T follicular helper cell (primary cell): ENCODE data around the gene CDH10.

ENCODE experiments used
- DNase-seq: peaks from one replicate; pipeline ENCODE4 v3.0.0-alpha.2; 2020; ENCODE audit warnings: low read depth
- total RNA-seq, 2 experiments: gene quantifications; one replicate each; lab custom pipeline; 2026; lab: John Stamatoyannopoulos, UW

CDH10 gene
- 0 reads per million in 2 experiments for total RNA-seq

DNA sequence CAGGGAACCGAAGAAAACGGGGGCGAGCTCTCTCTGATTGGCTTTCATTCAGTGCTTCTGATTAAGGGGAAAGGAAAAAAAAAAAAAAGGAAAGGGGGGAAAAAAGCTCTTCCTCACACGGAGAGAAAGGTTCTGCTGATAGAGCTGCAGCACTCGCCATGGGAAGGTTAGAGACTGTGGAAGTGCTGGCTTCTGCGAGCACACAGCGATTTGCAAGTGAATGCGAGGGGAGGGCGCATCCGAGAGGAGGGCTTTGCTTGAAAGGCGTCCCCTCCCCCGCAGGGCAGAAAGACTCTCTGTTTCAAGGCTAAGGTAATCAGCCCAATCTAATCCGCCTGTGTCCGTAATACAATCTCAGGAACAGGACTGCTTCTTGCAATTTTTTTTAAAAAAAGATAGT is at the start of gene CDH10:
Gene CDH10, minus strand, starts transcription at position 218 of the 400 bp plus-strand sequence. CDS start 51,488 bp downstream, outside the sequence.
- no peak for DNase-seq

DNA sequence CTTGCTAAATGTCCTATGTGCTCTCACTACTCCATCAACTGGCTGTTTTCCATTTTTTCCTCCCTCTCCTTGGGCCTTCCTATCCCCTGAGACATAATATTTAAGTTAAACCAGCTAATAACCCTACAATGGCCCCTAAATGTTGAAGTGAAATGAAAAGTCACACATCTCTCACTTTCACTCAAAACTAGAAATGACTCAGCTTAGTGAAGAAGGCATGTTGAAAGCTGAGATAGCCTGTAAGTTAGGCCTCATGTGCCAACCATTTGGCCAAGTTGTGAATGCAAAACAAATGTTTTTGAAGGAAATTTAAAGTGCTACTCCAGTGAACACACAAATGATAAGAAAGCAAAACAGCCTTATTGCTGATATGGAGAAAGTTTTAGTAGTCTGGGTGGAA is 48.8 kb upstream of the CDH10 start:
- no peak for DNase-seq

DNA sequence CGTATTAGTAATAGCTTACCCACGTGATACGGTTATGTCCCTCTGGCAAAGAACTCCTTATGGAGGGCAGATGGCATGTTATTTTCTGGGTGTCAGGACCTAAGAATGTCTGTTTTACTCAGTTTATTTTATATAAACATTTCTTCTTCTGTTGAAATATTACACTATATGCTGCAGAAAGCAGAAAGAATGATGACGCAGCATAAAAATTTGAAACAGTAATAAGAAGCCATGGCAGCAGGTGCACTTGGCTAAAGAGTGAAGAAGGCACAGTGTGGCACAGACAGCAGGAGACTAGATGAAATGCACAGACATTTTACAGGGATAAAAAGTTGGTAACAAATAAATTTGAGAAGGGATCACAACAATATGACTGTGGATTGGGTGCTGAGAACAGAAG is 46.3 kb upstream of the CDH10 start:
- no peak for DNase-seq

DNA sequence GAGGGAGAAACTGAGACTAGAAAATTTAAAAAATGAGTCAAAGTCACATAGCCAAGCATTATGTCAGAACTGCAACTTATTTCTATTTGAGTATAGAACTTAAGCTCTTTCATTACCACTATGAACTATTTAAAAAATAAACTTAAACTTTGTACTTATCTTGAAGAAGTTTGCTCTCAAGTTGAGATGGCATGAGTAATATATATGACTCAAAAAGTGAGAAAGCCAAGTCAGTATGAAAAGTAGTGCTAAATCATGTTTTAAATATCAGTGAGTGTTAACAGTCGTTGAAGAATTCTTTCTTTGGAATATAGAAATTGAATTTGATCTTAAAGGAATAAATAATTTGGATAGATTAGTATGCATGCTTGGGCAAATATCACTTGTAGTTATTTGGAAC is 36.3 kb upstream of the CDH10 start:
- DNase-seq, result no peak

DNA sequence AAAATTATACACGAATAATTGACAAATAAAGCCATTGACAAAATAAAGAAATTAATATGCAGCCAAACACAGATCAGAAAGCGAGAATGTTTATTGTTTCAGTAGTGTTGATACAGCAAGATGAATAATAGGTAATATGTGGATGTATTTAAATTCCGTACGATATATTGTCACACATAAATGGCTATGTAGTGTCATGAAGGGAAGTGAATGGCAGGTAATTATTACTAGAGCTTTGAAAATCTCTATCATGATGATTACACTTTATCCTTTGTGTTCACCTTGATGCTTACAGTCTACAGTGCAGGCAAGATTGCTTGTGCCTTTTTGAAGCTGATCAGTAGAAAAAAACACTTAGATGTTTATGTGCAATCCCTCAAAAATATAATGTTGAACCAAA is 23.3 kb upstream of the CDH10 start:
- no peak for DNase-seq

DNA sequence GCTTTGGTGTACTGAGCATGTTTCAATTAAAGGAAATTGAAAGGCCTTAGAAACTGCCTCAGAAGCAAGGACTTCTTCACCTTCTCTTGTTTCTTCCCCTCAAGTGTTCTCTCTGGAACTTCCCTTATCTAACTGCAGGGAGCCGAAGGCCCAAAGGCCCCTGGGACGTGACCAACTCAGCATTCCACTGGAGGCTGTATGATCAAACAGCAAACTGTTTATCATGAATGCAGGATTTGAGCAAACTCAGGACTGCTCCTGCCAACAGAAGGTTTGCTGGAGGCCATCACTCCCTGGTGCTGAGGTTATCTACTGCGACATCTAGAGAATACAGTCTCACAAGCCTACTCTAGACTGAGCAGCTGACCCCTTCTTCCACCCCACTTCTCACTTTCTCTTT is 4.8 kb upstream of the CDH10 start:
- DNase-seq, result no peak

DNA sequence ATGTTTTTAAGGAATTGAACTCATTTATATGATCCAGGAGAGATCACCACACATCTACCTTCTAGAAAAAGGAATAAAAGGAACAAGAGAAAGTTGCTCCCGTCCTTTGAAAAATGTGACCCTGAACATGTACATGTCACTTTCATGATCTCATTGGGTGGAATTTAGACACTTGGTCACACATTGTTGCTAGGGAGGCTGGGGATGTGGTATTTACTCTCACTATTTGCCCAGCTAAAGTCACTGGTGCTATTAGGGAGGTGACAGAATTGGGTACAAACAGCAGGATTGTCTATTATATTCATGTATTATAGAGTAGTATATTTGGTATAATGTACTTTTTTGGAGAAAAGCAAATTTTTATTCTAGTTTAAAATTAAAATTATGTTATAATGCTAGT is 2.1 kb upstream of the CDH10 start:
- DNase-seq, result no peak

DNA sequence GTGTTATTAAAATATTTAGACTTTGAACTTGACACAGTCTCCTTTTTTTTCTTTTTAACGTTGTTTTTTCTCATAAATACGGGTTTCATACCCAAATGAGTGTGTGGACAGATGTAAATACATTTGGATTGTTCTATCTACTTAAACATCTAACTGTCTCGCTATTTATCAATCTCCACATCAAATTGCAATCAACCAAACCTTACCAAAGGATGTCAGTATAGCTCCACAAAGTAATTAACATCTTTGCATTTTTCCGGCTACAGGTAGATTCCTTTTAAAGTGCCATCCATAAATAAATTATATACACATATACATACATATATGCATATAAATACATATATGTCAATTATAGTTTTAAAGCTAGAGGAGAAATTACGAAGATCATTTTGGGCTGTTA is 705 bp upstream of the CDH10 start:
- DNase-seq, result no peak

DNA sequence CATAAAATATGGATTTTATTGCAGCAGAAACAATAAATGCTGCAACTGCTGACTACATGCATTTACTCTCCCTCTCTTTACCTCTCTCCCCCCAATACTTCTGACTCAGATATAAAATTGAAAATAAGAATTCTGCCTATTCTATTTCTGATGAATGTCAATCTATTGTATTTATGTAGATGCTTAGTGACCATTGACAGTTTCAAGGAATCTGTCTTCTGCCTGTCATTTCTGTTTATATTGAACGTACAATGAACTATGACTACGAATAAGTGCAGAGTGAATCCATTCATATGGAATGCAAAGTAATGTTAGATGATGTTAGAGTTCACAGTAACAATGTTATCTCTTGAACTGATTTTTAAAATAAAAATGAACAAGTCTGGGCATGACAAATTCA is 898 bp downstream of the CDH10 start:
- DNase-seq, result no peak

DNA sequence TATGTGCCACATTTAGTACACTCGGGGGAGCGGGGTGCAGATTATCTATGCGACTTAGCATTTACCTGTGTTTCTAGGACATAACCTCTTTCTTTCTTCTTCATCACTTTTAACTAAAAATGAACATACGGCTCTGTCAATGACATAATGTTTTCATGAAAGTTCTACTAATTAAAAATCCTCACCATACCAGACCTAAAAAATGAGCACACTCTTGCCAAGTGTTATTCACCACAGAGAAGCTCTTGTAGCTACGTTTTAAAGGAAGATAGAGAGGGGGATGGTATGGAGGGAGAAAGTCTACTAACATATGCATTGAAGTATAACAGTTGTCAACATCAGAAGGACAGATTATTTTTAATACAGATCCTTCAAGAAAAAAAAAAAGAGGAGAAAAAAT is 1.6 kb downstream of the CDH10 start:
- no peak for DNase-seq

DNA sequence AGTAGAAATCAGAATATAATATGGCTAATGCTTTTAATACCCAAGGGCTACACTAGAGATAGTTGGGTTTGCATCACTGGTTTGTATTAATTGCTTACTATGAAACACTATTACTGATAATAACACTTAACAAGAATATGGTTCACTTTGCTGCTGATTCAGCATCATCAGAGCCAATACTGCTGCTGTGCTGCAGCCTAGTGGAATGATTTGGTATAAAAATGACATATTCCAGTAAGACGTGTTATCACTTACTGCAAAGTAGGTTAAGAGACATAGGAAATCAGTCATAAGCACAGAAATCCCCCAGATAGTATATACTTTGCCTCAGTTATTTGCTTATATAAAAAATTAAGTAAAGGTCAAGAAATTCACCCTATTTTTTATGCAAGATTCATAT is 2.8 kb downstream of the CDH10 start:
- DNase-seq, result no peak

DNA sequence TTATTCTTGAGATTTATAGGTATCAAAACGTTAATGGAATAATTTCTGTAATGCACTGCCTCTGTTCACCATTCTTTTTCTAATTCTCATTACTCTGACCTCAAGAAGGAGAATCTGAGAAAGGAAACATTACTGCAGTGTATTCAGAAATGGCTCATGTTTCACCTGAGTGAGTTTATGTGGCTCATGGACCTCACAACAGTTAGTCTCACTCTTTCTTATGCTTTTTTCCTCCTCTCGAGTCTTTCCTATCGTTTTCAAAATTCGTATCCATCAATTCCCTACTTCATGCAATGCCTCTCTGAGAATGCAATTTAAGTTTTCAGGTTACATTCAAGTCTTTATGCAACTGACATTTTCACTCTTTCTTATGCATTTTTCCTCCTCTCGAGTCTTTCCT is 9.6 kb downstream of the CDH10 start:
- DNase-seq, result no peak

DNA sequence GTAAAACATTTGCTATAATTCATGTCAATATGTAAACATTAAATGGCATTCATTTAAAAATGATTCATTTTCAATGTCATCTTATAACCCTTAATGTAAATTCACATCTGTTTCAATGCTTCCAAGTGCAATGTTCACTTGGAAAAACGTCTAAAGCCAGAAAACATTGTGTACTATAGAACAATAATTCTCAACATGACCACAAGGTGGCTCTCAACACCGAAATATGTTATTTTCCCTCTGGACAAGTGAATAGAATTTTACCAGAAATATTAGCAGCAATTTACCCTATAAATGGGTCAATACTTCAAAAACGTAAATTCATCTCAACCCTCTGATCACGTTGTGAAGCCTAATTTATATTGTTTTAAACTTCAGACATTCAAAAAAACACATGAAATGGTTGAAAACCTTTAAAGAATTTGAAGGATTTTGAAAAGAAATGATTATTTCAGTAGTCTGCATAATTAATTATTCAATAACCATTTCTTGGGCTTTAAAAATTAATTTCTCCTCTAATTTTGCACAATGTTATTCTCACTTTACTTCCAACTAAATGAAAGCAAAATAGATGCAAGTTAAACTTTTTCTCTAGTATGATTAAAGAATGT is 11.0 kb downstream of the CDH10 start:
- no peak for DNase-seq

DNA sequence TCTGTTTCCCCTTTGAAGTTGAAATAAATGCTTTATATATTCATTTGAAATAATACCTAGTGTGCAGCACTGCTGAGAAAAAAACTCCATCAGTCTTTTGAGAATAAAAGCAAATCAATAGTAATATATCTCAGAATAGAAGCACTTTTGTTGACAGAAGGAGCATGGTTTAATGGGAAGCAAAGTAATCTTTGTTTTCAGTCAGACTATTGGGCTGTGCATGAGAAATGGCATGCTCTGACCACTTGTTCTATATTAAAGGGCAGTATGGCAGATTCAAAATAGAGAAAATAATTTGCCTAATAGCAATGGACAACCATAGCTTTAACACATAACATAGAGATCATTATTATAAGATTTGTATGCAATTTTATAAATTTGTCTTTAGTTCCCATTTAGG is 12.4 kb downstream of the CDH10 start:
- DNase-seq, result no peak

DNA sequence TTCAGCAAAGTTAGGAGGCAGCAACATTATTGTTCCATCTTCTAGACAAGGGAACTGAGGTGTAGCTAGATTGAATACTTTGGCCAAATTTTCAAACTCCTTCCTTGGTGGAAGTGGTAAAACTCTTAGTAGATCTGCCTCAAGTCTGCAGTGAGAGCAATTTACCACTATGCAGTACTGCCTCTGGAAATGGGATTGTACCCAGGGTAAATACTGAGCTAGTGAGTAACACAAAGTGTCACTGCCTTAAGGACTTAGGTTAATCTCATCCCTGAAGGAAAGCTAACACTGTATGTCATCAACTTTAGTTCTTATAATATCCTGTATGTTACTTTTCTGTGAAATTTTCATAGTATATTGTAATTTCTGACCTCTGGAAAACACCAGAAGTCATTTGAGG is 13.9 kb downstream of the CDH10 start:
- no peak for DNase-seq

DNA sequence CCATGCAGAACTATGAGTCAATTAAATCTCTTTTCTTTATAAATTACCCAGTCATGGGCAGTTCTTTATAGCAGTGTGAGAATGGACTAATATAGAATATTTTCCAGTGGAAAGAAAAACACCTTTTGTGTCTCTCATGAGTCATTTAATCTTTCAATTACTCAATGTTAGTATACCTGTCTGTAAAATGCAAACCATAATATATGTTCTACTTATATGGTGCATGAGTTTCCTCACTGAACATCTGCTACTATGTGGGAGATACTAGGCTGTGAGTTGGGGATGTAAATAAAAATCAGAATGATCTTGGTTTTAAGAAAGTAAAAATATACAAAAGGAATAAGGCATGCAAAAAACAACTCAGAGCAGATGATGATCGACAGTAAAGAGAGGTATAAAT is 15.0 kb downstream of the CDH10 start:
- DNase-seq, result no peak

DNA sequence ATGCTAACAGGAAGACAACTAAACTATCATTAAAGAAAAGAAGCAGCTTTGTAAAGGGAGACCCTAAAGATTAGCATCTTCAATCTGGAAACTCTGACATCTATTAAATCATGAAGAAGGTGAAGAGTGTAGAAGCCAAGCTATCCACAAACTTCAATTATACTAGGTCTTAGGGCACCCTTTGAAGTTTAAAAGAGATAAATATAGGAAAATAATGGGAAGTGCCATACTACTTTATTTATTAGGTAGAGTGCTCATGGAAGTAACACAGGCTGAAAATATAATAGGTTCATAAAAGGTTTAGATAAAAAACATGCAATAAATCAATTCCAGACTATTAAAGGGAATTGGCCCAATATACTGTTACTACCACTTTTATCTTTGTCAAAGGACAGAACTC is 19.9 kb downstream of the CDH10 start:
- no peak for DNase-seq

DNA sequence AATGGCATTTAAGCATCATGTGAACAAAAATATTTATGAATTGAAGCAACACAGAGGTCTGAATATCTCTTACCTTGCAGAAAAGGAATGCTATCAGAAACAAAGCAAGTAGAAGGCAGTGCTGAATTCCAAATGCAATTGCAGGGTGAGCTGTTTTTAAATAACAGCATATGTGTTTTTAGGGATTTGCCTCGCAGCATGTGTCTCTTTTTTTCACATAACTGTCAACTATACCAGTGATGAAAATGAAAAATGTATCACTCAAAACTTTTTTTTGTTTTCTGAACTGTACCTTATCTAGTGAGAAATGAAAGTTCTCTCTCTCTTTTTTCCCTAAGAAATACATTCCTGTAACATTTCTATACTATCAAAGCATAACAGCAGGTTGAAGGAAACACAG is 21.2 kb downstream of the CDH10 start:
- DNase-seq, result no peak

DNA sequence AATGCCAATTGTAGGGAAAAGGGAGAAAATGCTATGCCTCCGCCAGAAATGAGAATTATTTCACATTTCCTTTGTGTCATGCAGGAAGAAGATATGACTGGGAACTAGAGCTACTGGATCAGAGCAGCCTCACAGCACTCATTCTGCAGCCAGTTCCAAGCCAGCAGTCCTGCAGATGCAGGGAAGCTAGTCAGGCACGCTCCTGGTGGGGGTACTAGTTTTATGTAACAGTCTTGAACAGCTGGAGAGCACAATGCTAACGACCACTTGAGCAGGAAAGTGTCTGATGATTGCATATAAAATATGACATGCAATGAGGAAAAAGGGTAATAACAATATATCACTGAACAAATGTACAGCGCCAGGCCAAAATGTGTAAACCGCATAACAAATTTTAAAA is 21.7 kb downstream of the CDH10 start:
- DNase-seq, result no peak

DNA sequence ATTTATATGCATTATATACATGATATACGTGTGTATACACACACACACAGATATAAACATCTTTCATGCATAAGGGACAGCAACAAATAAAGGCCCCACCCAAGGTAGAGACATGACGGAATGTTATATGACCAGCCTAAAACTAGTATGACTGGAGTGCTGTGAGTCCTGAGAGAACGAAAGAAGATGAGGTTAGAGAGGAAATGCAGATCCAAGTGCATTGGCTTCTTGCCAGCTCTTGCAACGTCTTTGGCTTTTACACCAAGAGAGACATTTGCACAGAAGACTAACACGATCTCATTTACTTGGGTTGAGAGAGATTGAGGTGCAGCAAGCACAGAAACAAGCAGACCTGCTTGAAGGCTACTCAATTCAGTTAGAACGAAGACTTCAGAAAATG is 23.0 kb downstream of the CDH10 start:
- DNase-seq, result no peak

DNA sequence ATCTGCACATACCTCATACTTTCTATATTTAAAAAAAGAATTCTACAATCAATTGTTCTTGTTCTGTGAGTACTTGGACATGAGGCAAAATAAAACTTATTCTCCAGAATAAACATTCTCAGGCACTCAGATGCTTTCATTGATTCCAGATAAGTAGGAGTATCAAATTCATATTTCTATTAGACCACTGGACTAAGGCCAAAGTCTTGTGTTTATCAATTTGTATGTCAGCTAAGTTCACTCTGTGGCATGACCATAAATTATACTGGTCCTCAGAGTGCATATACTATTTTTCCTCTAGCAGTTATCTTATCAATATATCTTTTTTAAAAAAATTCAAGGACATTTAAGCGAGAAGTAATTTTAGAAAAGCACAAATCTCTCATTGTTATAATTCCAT is 28.2 kb downstream of the CDH10 start:
- no peak for DNase-seq

DNA sequence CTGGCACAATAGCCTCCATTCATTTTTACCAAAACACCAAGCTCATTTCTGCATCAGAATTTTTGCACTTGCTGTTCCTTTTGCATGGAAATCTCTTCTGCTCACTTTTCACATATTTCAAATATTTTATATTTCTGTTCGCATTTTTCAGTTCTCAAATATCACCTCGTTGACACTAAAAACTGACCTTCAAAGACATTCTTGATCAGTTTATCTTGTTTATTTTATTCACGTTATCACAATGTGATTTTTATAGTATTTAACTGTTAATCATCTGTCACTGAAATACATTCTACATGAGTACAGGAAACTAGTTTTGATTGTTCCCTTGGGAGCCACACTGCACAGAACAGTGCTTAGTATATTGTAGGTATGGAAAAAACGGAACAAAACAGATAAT is 29.6 kb downstream of the CDH10 start:
- DNase-seq, result no peak

DNA sequence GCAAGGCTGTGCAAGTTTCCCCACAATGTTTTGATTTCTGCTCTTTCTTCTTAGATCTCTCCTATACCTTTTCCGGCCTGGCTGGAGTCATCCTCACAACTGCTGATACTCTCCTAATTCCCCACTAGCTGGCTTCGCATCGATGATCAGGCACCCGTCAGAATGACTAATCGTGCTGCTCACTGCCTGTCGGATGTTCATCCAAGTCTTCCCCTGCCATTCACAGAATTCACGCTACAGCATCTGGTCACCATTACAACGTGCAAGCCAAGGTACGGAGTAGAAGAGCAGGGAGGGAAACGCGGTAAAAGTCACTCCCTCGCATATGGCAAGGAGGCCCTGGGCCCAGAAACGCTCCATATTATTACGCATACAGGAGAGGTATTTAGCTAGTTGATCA is 35.1 kb downstream of the CDH10 start:
- DNase-seq, result no peak

DNA sequence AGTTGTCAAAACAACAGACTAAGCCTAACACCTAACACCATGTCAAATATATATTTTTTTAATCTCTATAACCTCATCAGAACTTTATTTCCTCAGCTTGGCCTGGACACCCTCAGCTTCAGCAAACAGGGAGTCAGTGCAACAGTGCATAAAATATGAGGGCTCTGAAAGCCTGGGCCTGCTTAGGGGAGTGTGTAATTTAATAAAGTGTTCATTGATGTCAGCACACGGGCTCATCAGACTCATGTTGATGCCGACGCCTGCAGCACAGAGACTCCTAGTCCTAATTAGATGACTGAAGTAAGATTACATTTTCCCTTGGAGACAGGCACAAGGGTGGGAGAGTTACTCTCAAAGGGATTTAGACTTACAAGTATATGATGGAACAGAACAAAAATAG is 37.8 kb downstream of the CDH10 start:
- no peak for DNase-seq

DNA sequence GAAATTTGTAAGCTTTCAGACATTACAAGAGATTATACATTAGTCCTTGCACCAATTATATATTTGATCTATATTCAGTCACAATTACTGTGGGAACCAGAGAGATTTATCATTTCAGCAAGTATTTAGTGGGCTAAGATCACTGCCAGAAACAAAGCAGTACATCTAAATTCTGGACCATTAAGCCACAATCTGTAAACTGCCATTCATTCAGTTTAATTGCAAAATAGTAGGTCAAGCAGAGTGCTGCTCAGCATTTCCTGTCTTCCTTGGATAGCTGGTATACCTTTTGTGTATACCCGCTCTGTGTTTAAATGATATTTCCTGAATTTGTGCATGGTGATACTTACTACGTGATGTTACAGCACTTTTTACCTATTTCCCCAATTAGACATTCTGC is 42.6 kb downstream of the CDH10 start:
- no peak for DNase-seq
